Occipital lobe (tissue), 2 donors: ENCODE measurements around the gene LAD1. TPM values are rescaled to one million over a fixed set of nuclear protein-coding genes. Genes with fewer than 3 reads are reported as not detected.

Experiments
- DNase-seq: peaks from one replicate; lab custom pipeline; 2025; lab: John Stamatoyannopoulos, UW
- total RNA-seq: library from RNA; depleted of rRNA; stranded (reverse); fragments of >200 nt; gene quantifications from one replicate; pipeline ENCODE4 v1.2.3, GENCODE V29; 2014

Gene LAD1
- total RNA-seq, 1 donor from 2014 or later: not detected

GRCh38 chr1:201366696-201367095 is 32.4 kb downstream of the LAD1 start:
- no peak for DNase-seq

- no peak for DNase-seq
Observed at GRCh38 chr1:201365251-201365650, 33.9 kb downstream of the LAD1 start.

DNA sequence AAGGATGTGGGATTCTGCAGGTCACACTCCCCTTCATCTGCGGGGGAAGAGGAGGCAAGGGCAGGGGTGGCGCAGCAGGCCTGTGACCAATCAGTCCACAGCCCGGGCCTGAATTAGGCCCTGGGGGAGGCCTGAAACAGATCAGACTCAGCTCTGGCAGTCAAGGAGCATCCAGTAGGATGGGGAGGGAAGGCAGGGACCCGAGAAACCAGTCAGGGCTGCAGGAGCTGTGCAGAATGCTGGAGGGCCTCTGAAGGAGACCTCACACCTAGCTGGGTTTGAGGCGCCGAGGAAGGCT is 34.4 kb downstream of the LAD1 start:
- no peak for DNase-seq

DNA sequence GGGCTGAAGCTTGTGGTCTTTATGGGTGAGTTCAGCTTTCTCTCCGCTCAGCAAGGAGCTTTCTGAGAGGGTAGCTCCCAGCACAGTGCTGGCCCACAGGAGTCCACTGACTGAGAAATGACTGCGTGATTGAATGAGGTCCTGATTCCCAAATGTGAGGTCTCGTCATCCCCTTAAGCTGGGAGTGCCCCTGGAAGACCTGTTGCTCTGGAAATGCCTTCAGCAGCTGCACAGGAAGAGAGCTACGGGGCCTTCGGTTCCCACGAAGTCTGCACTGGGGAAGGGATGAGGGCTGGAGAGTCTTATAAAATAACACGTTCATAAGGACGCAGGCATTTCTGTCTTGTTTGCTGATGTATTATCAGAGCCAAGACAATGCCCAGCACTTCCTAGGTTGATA is 35.7 kb downstream of the LAD1 start:
- DNase-seq: no peak

GRCh38 chr1:201362906-201363305 is 36.2 kb downstream of the LAD1 start:
- DNase-seq: no peak

DNA sequence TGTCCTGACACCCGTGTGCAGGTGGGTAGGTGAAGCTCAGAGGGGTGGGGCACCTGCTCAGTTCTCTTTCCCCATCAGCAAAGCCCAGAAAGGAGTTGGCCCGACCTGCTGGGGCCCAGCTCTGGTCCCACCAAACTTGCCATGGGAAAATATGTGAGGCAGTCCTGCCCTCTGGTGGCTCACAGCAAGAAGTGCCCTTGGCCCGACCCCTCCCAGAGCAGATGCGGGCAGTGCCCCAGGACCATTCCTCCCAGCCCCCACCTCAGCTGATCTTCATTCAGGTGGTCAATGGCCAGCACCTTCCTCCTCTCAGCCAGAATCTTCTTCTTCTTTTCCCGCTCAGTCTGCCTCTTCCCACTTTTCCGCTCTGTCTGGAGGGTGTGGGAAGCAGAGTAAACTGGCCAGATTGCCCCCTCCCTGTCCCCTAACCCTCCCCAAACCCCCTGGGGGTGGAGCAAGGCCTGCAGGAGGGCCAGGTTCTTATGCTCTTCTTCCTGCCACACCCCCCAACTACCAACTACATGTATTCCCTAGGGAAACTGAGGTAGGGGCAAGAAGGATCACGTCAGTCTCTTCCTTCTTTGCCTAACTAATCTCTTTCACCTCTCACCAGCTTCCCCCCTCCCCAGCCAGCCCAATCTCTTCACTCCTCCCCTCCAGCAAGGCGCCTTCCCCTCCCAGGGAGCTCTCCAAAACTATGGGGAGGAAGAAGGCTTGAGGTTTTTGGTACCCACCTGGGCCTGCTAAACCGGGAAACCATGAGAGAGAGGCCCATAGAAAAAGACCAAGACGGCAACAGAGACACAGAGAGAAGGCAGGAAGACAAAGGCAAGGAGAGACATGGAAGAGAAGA is 37.2 kb downstream of the LAD1 start:
- DNase-seq: no peak

DNA sequence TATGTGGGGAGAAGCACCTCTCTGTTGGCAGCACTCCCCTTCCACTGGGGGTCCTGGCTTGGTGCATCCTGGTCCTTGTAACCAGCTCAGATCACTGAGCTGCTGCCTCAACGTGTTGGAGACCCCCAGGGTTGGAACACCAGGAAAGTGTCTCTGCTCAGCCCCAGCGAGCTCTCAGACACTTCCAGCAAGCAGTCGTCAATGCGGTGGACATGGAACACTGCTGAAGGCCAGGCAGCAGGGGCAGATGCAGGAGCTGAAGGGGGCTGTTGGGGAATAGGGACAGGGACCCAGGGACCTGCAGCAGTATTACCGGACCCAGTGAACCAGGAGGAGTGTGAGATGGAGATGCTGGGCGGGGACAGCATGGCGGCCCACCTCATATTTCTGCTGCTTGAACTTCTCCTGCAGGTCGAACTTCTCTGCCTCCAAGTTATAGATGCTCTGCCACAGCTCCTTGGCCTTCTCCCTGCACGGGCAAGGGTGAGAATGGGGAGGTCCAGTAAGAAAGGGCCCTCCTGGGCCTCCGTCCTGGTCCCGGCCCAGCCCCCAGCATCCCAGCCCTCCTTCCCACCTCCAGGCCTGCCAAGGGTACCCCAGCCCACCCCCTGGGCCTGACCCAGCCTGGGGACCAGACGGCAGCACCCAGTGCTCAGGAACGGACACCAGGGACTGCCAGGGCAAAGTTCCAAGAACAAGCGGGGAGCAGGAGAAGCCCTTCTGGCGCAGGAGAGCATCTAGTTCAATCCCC is 38.0 kb downstream of the LAD1 start:
- DNase-seq: no peak

- no peak for DNase-seq
Observed at GRCh38 chr1:201360486-201360885, 38.6 kb downstream of the LAD1 start.

DNA sequence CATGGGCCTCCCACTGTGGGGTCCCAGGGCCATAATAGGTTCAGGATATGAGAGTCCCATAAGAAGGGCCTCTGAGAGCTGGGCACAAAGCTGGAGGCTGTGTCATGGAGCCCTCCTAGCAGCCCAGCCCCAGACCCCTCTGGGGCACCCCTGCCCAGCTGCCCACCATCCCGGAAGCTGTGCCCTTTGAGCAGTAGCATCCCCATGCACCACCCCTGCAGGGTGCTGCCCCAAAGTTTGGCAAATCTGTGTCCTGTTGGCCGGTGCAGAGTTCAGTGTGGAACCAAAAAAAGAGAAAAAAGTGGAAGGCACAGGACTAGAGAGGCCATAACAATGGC is 39.3 kb downstream of the LAD1 start:
- no peak for DNase-seq

DNA sequence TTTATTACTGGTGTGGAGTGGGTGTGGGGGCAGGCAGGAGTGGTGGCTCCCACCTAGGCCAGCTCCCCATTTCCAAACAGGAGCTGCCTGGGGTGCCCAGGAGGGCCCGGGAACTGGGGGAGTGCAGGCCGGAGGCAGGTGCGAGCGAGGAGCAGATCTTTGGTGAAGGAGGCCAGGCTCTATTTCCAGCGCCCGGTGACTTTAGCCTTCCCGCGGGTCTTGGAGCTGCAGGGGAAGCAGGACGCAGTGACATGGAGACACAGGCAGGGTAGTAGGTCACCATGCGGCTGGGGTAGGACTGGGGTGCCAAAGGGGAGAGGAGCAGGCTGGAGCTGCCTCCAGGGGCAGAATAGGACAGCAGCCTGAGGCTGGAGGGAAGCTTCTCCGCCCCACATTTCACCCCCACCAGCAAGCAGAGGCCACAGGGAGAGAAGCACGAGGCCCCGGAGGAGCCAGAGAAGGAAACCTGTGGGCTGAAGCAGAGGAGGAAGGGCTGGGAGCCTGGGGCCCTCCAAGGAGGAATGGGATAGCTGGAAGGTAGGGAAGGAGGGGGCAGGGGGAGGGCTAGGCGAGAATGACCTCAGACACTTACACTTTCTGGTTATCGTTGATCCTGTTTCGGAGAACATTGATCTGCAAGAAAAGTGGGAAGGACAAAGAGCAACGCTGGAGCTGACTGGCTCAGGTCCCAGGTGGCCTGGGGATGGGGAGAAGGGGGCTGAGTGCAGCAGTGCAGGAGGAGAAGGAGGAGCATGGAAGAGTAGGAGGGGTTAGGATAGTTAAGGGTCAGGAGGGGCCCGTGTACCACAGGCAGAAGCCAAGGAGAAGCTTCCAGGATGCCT is 39.9 kb downstream of the LAD1 start:
- DNase-seq: no peak

DNA sequence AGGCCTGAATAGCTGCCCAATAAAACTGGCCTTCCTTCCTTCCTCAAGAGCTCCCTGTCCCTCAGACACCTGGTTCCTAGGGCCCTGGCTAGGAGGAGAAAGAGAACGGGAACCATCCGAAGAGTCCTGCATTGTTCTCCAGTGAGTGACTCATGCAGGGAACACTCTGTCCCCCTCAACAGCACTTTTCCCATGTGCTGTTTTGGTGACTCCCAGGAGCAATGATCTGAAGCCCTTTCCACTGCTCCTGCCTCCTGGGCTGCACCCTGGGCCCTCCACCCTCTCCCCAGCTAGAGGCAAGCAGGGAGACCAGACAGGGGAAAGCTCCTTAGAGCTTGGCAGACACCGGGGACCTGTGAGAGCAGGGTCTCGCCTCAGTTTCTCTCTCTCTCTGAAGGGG is 40.5 kb downstream of the LAD1 start:
- no peak for DNase-seq

GRCh38 chr1:201357636-201358348 is 41.3 kb downstream of the LAD1 start:
- DNase-seq: no peak

- DNase-seq: no peak
Observed at GRCh38 chr1:201357211-201357610, 41.9 kb downstream of the LAD1 start.

DNA sequence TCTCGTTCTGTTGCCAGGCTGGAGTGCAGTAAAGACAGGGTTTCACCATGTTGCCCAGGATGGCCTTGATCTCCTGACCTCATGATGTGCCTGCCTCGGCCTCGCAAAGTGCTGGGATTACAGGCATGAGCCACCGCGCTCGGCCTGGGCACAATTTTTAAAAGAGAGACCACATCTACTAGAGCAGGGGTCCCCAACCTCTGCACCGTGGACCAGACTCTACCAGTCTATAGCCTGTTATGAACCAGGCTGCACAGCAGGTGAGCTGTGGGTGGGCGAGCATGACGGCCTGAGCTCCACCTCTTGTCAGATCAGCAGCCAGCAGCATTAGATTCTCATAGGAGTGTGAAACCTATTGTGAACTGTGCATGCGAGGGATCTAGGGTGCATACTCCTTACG is 42.4 kb downstream of the LAD1 start:
- DNase-seq: no peak

GRCh38 chr1:201356236-201356635 is 42.9 kb downstream of the LAD1 start:
- DNase-seq: no peak

DNA sequence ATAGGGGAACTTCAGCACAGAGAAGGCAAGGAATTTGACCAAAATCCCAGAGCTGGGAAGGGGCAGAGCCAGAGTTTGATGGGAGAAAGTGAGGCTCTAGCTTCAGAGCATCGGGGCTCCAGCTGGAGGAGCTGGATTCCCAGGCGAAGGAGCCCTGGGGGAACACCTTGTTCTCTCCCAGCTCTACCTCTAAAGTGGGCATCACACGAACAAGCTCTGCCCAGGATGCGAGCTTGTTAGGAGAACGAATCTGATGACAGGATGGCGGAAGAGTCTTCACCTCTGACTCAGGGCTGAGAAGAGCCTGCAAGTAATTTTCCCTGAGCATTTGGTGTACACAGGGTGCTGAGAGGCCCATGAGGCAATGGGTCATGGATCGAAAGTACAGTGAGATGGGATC is 43.7 kb downstream of the LAD1 start:
- DNase-seq: no peak

- DNase-seq: no peak
Observed at GRCh38 chr1:201354901-201355295, 44.2 kb downstream of the LAD1 start.

DNA sequence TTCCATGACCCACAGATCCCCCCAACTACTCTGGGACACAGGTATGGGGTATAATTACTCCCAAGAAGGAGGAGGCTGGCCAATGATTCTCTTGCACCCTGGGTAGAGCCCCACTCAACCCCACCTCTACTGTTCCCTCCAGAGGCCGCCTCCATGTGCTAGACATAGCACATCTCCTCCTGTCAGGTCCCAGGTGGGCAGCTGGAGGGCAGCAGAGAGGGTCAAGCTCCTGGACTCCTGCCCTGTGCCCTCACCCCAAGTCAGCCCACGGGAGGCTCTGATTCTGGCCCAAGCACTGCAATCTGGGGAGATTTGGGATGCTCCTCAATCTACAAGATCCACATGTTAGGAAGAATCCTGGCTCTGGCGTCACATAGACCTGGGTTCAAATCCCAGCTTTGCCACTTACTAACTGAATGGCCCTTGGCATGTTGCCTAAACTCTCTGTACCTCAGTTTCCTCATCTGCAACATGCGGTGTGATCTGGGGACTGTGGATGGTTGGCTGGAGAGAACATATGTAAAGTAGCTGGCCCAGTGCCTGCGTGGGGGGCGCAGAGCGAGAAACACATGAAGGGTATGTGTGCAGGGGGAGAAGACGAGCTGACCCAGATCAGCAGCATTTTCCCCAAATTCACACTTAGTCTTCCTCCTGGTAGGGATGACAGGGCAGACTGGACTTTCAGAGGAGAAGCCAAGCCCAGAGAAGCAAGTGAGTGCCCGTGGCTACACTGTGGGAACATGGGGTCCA is 44.8 kb downstream of the LAD1 start:
- DNase-seq: no peak

- DNase-seq: no peak
Observed at GRCh38 chr1:201353186-201353940, 45.8 kb downstream of the LAD1 start.

- no peak for DNase-seq
Observed at GRCh38 chr1:201351617-201352016, 47.5 kb downstream of the LAD1 start.
